Islet of Langerhans (tissue), 1 donor: ENCODE results near the gene TMEM183A.

Experiments
- FAIRE-seq: peaks from one replicate; lab custom pipeline; 2011; peaks lifted over from hg19 to GRCh38; lab: Jason Lieb, UNC

TMEM183A gene

DNA sequence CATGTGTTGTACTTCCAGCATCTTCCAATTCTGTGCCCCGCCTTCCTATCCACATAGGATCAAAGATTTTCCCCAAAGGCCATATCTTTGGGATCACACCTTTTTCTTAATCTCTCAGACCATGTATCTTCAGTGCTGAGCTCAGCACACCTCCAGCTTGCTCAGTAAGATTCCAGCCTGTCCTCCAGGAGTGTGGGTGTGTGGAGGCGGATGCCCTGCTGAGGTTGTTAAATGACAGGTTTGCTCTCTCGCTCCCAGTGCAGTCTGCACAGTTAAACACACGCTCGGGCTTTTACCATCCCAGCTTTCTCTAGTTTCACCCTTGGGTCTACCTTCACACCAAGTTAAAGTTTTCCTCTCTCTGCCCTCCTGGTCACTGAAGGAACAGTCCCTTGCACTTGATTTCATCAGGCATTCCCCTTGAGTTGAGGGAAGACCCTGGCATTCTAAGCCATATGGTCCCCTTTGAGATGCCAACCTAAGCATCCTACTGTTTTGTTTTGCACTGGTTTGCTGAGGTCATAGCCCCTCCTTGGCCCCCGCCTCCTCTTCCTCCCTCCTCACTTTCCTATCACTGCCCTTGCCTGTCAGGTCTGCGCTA, 64.9 kb downstream of the TMEM183A start:
- FAIRE-seq, result no peak

DNA sequence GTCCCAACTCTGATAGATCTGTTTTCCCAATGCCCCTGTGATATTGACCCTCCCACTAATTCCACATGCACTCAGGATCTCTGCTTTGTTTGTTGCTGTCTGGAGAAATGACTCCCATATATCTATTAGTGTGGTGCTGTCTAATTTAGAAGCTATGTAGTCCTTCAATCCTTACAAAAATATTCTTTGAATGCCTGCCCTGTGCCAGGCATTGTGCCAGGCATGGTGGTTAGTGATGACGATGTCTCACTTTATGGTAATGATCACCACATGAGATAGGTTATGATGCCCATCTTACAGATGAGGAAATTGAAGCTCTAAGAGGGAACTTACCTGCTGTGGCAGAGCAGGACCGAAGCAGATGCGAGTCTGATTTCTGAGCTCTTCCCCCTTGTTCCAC, 65.7 kb downstream of the TMEM183A start:
- no peak for FAIRE-seq

DNA sequence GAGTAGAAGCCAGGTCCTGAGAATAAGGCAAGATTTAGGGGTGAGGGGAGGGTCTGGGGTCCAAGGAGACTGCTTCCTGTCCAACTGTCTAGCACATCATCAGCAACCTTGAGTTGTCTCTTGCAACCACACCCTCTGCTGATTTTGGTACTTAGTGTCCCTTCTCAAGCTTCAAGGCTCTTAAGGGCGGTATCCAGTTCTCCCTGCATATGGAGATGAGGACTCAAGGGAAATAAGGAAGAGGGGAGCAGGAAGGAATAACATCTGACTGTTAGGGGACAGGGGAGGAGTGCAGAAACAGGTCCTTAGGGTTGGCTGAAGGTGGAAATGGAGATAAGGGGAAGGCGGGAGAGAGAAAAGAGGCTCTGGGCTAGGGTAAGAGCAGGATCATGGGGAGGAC, 66.3 kb downstream of the TMEM183A start:
- no peak for FAIRE-seq
